Activated CD4-positive, alpha-beta T cell treated with anti-CD3 and anti-CD28 coated beads, Interleukin-2, amount 50 U/mL, for 48 hours (primary cell): ENCODE measurements around the gene CELF4.

Source experiments
- DNase-seq, 2 experiments: peaks; one replicate each; pipeline ENCODE4 v3.0.0-alpha.2; 2020

Gene CELF4

GRCh38 chr18:37249171-37249886, 316.3 kb downstream of the CELF4 start:
- no peak for DNase-seq

- no peak for DNase-seq
These were observed 317.3 kb downstream of the CELF4 start for GRCh38 chr18:37248281-37248680.

GRCh38 chr18:37247497-37248161, 318.0 kb downstream of the CELF4 start:
- no peak for DNase-seq

- no peak for DNase-seq
These were observed 318.7 kb downstream of the CELF4 start for GRCh38 chr18:37246779-37247340.

- no peak for DNase-seq
These were observed 321.0 kb downstream of the CELF4 start for GRCh38 chr18:37244618-37245017.

- DNase-seq: no peak
These were observed 321.9 kb downstream of the CELF4 start for GRCh38 chr18:37243741-37244140.

- DNase-seq: no peak
These were observed 322.6 kb downstream of the CELF4 start for GRCh38 chr18:37242826-37243560.

- no peak for DNase-seq
These were observed 323.5 kb downstream of the CELF4 start for GRCh38 chr18:37242091-37242490.

- no peak for DNase-seq
These were observed 327.1 kb downstream of the CELF4 start for GRCh38 chr18:37238282-37239108.

GRCh38 chr18:37235583-37235982, 330.0 kb downstream of the CELF4 start:
- DNase-seq: no peak

GRCh38 chr18:37231251-37231650, 334.3 kb downstream of the CELF4 start:
- no peak for DNase-seq

- no peak for DNase-seq
These were observed 334.8 kb downstream of the CELF4 start for GRCh38 chr18:37230768-37231167.

- no peak for DNase-seq
These were observed 340.3 kb downstream of the CELF4 start for GRCh38 chr18:37225279-37225678.

- no peak for DNase-seq
These were observed 342.6 kb downstream of the CELF4 start for GRCh38 chr18:37222999-37223378.

- DNase-seq: no peak
These were observed 343.1 kb downstream of the CELF4 start for GRCh38 chr18:37222354-37222998.

GRCh38 chr18:37219257-37219656, 346.3 kb downstream of the CELF4 start:
- DNase-seq: no peak

- no peak for DNase-seq
These were observed 347.5 kb downstream of the CELF4 start for GRCh38 chr18:37218022-37218590.

GRCh38 chr18:37210781-37211180, 354.8 kb downstream of the CELF4 start:
- no peak for DNase-seq

- no peak for DNase-seq
These were observed 358.3 kb downstream of the CELF4 start for GRCh38 chr18:37207343-37207742.

GRCh38 chr18:37199741-37200140, 365.9 kb downstream of the CELF4 start:
- DNase-seq: no peak
